Ishikawa (cell line): ENCODE results near the gene SHC4.

Source experiments
- CEBPB ChIP-seq: IDR thresholded peaks from 2 replicates; pipeline ENCODE4 v1.6.1; 2012
- CREB1 ChIP-seq: IDR thresholded peaks from 2 replicates; pipeline ENCODE4 v1.6.1; 2012; ENCODE audit warnings: low read depth
- EGR1 ChIP-seq: IDR thresholded peaks from 2 replicates; pipeline ENCODE4 v1.6.1; 2012
- EP300 ChIP-seq: IDR thresholded peaks from 2 replicates; pipeline ENCODE4 v1.6.1; 2012; ENCODE audit warnings: borderline replicate concordance
- FOXM1 ChIP-seq: IDR thresholded peaks from 2 replicates; pipeline ENCODE4 v1.6.1; 2012; ENCODE audit warnings: low read depth, borderline replicate concordance
- NFIC ChIP-seq: IDR thresholded peaks from 2 replicates; pipeline ENCODE4 v1.6.1; 2012
- RAD21 ChIP-seq: IDR thresholded peaks from 2 replicates; pipeline ENCODE4 v1.6.1; 2012; ENCODE audit warnings: low read depth
- TAF1 ChIP-seq: IDR thresholded peaks from 2 replicates; pipeline ENCODE4 v1.6.1; 2012; ENCODE audit warnings: low read depth, mild to moderate bottlenecking
- TCF12 ChIP-seq: IDR thresholded peaks from 2 replicates; pipeline ENCODE4 v1.6.1; 2012; ENCODE audit warnings: low read depth
- TEAD4 ChIP-seq: IDR thresholded peaks from 2 replicates; pipeline ENCODE4 v1.6.1; 2012
- USF1 ChIP-seq: IDR thresholded peaks from 2 replicates; pipeline ENCODE4 v1.6.1; 2012
- YY1 ChIP-seq: IDR thresholded peaks from 2 replicates; pipeline ENCODE4 v1.6.1; 2012; ENCODE audit warnings: low read depth
- ZBTB7A ChIP-seq: IDR thresholded peaks from 2 replicates; pipeline ENCODE4 v1.6.1; 2012; ENCODE audit warnings: low read depth
- TF ChIP-seq, protein P1 (sequence below): IDR thresholded peaks from 2 replicates; pipeline ENCODE4 v1.6.1; 2012; ENCODE audit warnings: low read depth, mild to moderate bottlenecking
- TF ChIP-seq, protein P2 (sequence below): IDR thresholded peaks from 2 replicates; pipeline ENCODE4 v1.6.1; 2012

Gene SHC4

DNA sequence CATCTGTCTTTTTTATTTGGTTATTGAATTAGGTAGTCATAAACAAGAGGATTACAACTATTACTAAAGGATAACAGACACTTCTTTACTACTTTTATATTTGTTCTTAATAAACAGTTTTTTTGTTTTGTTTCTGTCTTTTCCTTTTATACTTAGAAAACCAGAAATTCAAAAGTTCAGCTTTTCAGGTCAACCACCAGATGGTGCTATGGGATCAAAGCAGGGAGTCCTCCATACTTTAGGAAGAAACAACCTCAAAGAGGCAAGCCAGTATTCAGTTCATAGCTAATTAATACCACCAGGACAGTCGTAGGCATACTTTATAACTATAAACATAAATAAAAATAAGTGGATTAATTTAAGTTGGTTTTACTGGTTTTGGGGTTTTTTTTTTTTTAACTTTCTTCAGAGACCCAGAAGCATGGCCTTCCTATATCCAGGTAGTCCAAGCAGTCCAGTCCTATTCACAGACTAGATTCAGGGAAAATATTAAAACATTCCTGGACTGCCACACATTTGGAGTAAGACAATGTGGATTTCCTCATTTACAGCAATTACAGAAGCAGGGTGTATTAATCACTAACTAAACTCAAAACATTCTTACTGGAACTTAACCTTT lies 101.8 kb downstream of the SHC4 start:
- TF ChIP-seq EP300 = no peak
- no peak for TF ChIP-seq CREB1
- no peak for TF ChIP-seq ZBTB7A
- TF ChIP-seq RAD21 = peak; percentile 94
- TF ChIP-seq, protein P1, sequence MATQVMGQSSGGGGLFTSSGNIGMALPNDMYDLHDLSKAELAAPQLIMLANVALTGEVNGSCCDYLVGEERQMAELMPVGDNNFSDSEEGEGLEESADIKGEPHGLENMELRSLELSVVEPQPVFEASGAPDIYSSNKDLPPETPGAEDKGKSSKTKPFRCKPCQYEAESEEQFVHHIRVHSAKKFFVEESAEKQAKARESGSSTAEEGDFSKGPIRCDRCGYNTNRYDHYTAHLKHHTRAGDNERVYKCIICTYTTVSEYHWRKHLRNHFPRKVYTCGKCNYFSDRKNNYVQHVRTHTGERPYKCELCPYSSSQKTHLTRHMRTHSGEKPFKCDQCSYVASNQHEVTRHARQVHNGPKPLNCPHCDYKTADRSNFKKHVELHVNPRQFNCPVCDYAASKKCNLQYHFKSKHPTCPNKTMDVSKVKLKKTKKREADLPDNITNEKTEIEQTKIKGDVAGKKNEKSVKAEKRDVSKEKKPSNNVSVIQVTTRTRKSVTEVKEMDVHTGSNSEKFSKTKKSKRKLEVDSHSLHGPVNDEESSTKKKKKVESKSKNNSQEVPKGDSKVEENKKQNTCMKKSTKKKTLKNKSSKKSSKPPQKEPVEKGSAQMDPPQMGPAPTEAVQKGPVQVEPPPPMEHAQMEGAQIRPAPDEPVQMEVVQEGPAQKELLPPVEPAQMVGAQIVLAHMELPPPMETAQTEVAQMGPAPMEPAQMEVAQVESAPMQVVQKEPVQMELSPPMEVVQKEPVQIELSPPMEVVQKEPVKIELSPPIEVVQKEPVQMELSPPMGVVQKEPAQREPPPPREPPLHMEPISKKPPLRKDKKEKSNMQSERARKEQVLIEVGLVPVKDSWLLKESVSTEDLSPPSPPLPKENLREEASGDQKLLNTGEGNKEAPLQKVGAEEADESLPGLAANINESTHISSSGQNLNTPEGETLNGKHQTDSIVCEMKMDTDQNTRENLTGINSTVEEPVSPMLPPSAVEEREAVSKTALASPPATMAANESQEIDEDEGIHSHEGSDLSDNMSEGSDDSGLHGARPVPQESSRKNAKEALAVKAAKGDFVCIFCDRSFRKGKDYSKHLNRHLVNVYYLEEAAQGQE = no peak
- TF ChIP-seq EGR1 = no peak

DNA sequence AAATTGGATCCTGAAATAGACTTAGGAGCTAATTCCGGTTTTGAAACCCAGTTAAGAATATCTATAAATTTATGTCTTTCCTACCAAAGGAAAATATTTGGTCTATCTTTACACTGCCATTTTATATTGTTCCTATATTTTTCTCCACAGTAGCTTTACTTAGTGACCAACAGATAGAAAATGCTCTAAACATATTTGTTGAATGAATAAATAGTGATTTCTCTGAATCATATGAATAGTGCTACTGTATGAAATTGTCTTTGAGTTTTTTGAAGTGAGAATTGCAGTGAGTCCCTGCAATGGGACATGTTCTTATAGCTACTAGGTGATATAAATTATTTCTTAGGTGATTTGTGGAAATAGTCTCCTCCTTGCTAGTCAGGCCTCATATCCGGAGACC lies 104.3 kb downstream of the SHC4 start:
- TF ChIP-seq ZBTB7A (no peak), CREB1 (no peak), TAF1 (no peak), TEAD4 (no peak), RAD21 (no peak), FOXM1 (no peak), YY1 (no peak), CEBPB (no peak), EP300 (no peak), USF1 (no peak), NFIC (no peak), EGR1 (no peak)
- TF ChIP-seq, protein P2, sequence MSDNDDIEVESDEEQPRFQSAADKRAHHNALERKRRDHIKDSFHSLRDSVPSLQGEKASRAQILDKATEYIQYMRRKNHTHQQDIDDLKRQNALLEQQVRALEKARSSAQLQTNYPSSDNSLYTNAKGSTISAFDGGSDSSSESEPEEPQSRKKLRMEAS = no peak
- TF ChIP-seq, protein P1 = no peak

DNA sequence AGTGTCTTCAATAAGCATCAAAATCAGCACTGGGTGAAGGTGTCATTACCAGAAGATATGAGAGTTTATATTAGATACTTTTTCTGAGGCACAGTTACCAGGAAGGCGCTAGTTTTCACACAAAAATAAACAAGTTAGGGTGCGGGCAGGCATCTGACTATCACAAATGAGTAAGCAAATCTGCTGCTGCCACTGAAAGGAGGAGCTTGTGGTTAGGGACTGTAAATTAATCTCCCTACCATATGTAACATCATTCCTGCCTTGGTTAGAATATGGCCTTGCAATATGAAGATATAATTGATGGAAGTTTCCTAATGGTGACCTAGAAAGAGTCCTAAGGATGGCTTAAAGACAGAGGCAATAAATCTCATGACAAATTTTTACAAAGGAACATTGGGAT lies 105.3 kb downstream of the SHC4 start:
- TF ChIP-seq TEAD4 (no peak), ZBTB7A (no peak), CEBPB (no peak), YY1 (no peak), TCF12 (no peak), FOXM1 (no peak), USF1 (no peak), CREB1 (no peak), RAD21 (no peak), TAF1 (no peak), EP300 (no peak), EGR1 (no peak)
- TF ChIP-seq, protein P1 = no peak
- TF ChIP-seq, protein P2 = no peak

- TF ChIP-seq TCF12 (no peak), CEBPB (no peak), TAF1 (no peak), ZBTB7A (no peak), CREB1 (no peak), TEAD4 (no peak), FOXM1 (no peak), NFIC (no peak), EGR1 (no peak), EP300 (no peak), USF1 (no peak), YY1 (no peak), RAD21 (no peak)
- TF ChIP-seq, protein P2 = no peak
- TF ChIP-seq, protein P1 = no peak
Observed at GRCh38 chr15:48856942-48857341, 106.8 kb downstream of the SHC4 start.
